Smooth muscle cell (in vitro differentiated cells): ENCODE results near the gene IGFN1. TPM values are rescaled to one million over a fixed set of nuclear protein-coding genes. Genes with fewer than 3 reads are reported as not detected.

Experiments
- DNase-seq: peaks from one replicate; lab custom pipeline; 2025; ENCODE audit not compliant: unreplicated experiment; lab: John Stamatoyannopoulos, UW
- H2AFZ ChIP-seq: fragments of 200-600 bp; sonication (generic); 2 replicates; pipeline ENCODE4 v1.6.0; 2016; ENCODE audit warnings: antibody characterized with exemption, low read depth, mild to moderate bottlenecking
- H3F3A ChIP-seq: fragments of 200-600 bp; sonication (generic); 2 replicates; pipeline ENCODE4 v1.6.0; 2017; ENCODE audit warnings: antibody characterized with exemption, low read depth
- H3K27ac ChIP-seq: fragments of 200-600 bp; sonication (generic); 2 replicates; pipeline ENCODE4 v1.5.1; 2016; ENCODE audit warnings: low read depth, mild to moderate bottlenecking
- H3K27me3 ChIP-seq: fragments of 200-600 bp; sonication (generic); 2 replicates; pipeline ENCODE4 v1.6.1; 2016; ENCODE audit warnings: low read depth, mild to moderate bottlenecking
- H3K36me3 ChIP-seq: fragments of 200-600 bp; sonication (generic); 2 replicates; pipeline ENCODE4 v1.5.1; 2016; ENCODE audit warnings: low read depth
- H3K4me1 ChIP-seq: fragments of 200-600 bp; sonication (generic); 2 replicates; pipeline ENCODE4 v1.5.1; 2016; ENCODE audit warnings: low read depth
- H3K4me2 ChIP-seq: fragments of 200-600 bp; sonication (generic); 2 replicates; pipeline ENCODE4 v1.6.0; 2016; ENCODE audit warnings: mild to moderate bottlenecking
- H3K4me3 ChIP-seq: fragments of 200-600 bp; sonication (generic); 2 replicates; pipeline ENCODE4 v1.5.1; 2016; ENCODE audit warnings: mild to moderate bottlenecking
- H3K79me2 ChIP-seq: fragments of 200-600 bp; sonication (generic); 2 replicates; pipeline ENCODE4 v1.6.0; 2016; ENCODE audit warnings: low read depth, mild to moderate bottlenecking
- H3K9ac ChIP-seq: fragments of 200-600 bp; sonication (generic); 2 replicates; pipeline ENCODE4 v1.6.0; 2016; ENCODE audit warnings: low read depth
- H3K9me3 ChIP-seq: fragments of 200-600 bp; sonication (generic); replicated peaks from 2 replicates; pipeline ENCODE4 v1.5.1; 2016; ENCODE audit warnings: low read depth
- H4K20me1 ChIP-seq: fragments of 200-600 bp; sonication (generic); 2 replicates; pipeline ENCODE4 v1.6.0; 2016; ENCODE audit warnings: low read depth
- CTCF ChIP-seq: fragments of 200-600 bp; sonication (generic); IDR thresholded peaks from 2 replicates; pipeline ENCODE4 v1.5.1; 2017; ENCODE audit warnings: borderline replicate concordance, mild to moderate bottlenecking, antibody characterized with exemption; ENCODE audit not compliant: insufficient read depth, poor library complexity, severe bottlenecking
- WGBS: methylation state at CpG from one replicate; pipeline ENCODE4 v1.1.7; 2016; ENCODE audit warnings: low lambda C conversion rate; 5-methylcytosine and 5-hydroxymethylcytosine counted together
- polyA plus RNA-seq: library from polyadenylated mRNA; unstranded; fragments of >200 nt; fragmentation: Nextera tagmentation; extraction: Ambion mirVana; gene quantifications from 2 replicates; pipeline ENCODE4 v1.2.1, GENCODE V29; 2016
- total RNA-seq: library from RNA; depleted of rRNA; stranded (reverse); fragments of >200 nt; gene quantifications from 2 replicates; pipeline ENCODE4 v1.2.3, GENCODE V29; 2014

IGFN1 gene
- total and polyA plus RNA-seq, 2 experiments from 2014 or later = not detected

- 84% methylated on average over 5 of the region's 6 CpGs for WGBS
Measured at GRCh38 chr1:201276891-201277290, 86.3 kb downstream of the IGFN1 start.

GRCh38 chr1:201277441-201277840, 86.8 kb downstream of the IGFN1 start:
- no peaks in the 10 kb centered on the region for H3K9me3 ChIP-seq
- no peaks in the 10 kb centered on the region for H3K79me2 ChIP-seq
- DNase-seq = no peak
- no peaks in the 10 kb centered on the region for H3F3A ChIP-seq
- H3K36me3 ChIP-seq = no peaks in the 10 kb centered on the region
- H2AFZ ChIP-seq = no peak overlapping the region
- H4K20me1 ChIP-seq = no peaks in the 10 kb centered on the region
- TF ChIP-seq CTCF = no peak
- no peaks in the 10 kb centered on the region for H3K27me3 ChIP-seq
- H3K4me1 ChIP-seq = no peaks in the 10 kb centered on the region
- H3K4me3 ChIP-seq = no peak overlapping the region
- no peak overlapping the region for H3K4me2 ChIP-seq
- no peak overlapping the region for H3K9ac ChIP-seq
- H3K27ac ChIP-seq = peak overlapping the region; percentile 42
- WGBS = 94% methylated on average over 4 of the region's 4 CpGs

More at GRCh38 chr1:201276891-201277290, 86.3 kb downstream of the IGFN1 start:
- H3K9ac ChIP-seq = no peak overlapping the region
- no peaks in the 10 kb centered on the region for H3K79me2 ChIP-seq
- H4K20me1 ChIP-seq = no peaks in the 10 kb centered on the region
- H3F3A ChIP-seq = no peaks in the 10 kb centered on the region
- H3K36me3 ChIP-seq = no peaks in the 10 kb centered on the region
- H3K27me3 ChIP-seq = no peaks in the 10 kb centered on the region
- no peak for DNase-seq
- H3K9me3 ChIP-seq = no peaks in the 10 kb centered on the region
- no peak overlapping the region for H2AFZ ChIP-seq
- H3K27ac ChIP-seq = peak overlapping the region; percentile 42
- TF ChIP-seq CTCF = no peak
- H3K4me2 ChIP-seq = no peak overlapping the region
- H3K4me1 ChIP-seq = no peaks in the 10 kb centered on the region
- no peak overlapping the region for H3K4me3 ChIP-seq

Other genes starting within 250 kb of the IGFN1 start
- 1.9 and 3.4 TPM in 2 replicates for gene KIF21B, start 167.1 kb upstream of the IGFN1 start, total RNA-seq
- 1.0 and 1.2 TPM in 2 replicates for gene KIF21B, start 167.1 kb upstream of the IGFN1 start, polyA plus RNA-seq
- not detected in 2 replicates for gene CACNA1S, start 78.4 kb upstream of the IGFN1 start, total RNA-seq
- gene CACNA1S, start 78.4 kb upstream of the IGFN1 start, polyA plus RNA-seq = not detected in 2 replicates
- gene ASCL5, start 63.6 kb upstream of the IGFN1 start, total RNA-seq = not detected in 2 replicates
- gene ASCL5, start 63.6 kb upstream of the IGFN1 start, polyA plus RNA-seq = 0.12 TPM in 1 of 2 replicates, not detected in the other
- 153 and 156 TPM in 2 replicates for gene TMEM9, start 36.4 kb upstream of the IGFN1 start, total RNA-seq
- 187 and 211 TPM in 2 replicates for gene TMEM9, start 36.4 kb upstream of the IGFN1 start, polyA plus RNA-seq
- 43.6 and 52.5 TPM in 2 replicates for gene PKP1, start 92.7 kb downstream of the IGFN1 start, total RNA-seq
- 26.9 and 30.3 TPM in 2 replicates for gene PKP1, start 92.7 kb downstream of the IGFN1 start, polyA plus RNA-seq
- 2.6 and 4.4 TPM in 2 replicates for gene TNNT2, start 186.9 kb downstream of the IGFN1 start, total RNA-seq
- 6.3 and 6.5 TPM in 2 replicates for gene TNNT2, start 186.9 kb downstream of the IGFN1 start, polyA plus RNA-seq
- gene LAD1, start 208.5 kb downstream of the IGFN1 start, total RNA-seq = 8.8 and 17.6 TPM in 2 replicates
- gene LAD1, start 208.5 kb downstream of the IGFN1 start, polyA plus RNA-seq = 6.9 and 15.1 TPM in 2 replicates
- 1.7 and 1.9 TPM in 2 replicates for gene TNNI1, start 230.9 kb downstream of the IGFN1 start, total RNA-seq
- gene TNNI1, start 230.9 kb downstream of the IGFN1 start, polyA plus RNA-seq = 8.0 and 13.8 TPM in 2 replicates